ENCODE measurements around the gene TUBD1. TPM values are rescaled to one million over a fixed set of nuclear protein-coding genes. Genes with fewer than 3 reads are reported as not detected.
"Not testable (repeated sequence)": the region's sequence is repeated elsewhere in the genome, so short reads cannot be mapped to it uniquely, and the experiment has no call there.

TUBD1 gene
- polyA plus RNA-seq, 3 donors = 2.9 to 7.3 (median 3.9) TPM

DNA sequence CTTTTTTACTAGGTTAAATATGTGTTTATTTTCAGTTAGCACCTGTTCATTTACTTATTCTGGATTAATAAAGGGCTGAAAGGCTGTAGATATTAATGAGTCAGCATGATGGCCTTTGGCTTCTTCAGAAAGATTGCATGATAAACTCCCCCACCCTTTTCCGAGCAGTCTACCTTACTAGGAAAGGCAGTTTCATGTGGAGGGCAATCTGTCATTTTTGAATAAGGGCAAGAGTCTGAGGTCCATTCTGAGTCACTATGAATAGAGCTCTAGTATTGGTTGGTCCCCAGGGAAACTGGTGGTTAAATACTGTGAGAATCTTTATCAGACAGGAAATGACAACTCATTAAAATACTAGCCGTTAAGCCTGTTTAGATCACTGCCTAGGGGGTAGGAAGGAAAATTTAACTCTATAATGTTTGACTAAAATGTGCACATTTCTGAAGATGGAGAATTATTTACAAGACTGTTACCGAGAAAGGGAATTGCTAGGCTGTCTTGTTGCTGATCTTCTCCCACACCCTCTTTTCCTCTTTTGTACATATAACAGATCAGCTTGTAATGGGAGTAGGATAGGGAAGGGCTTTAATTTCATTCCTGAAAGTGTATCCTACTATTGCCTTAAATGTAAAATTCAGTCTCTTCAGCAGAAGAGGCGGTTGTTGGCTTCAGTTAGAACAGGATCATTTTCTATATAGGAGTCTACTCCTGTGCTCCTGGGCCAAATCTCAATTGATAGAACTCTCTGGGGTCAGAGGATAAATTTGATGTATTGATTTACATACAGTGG is 63.3 kb downstream of the TUBD1 start:
- peaks cover 12 to 31% of the 10 kb centered on the region in 2 donors for H3K36me3 ChIP-seq (replicated peaks in 1 of 2; ENCODE audit: control insufficient read depth in 1 of 2, insufficient read depth in 2 of 2, low read length in 2 of 2)
- peaks cover 42 to 61% of the 10 kb centered on the region in 2 donors for H3K36me3 Mint-ChIP-seq
- H3K4me3 Mint-ChIP-seq = peak overlapping the region; percentile 61 to 78
- peak overlapping the region in 2 of 3 experiments; percentile 31 to 61 for H3K4me3 ChIP-seq (replicated peaks in 1 of 3; ENCODE audit: low read depth in 2 of 3, low read length in 3 of 3)
- H3K27ac Mint-ChIP-seq = peak overlapping the region; percentile 86 to 95 (median 91)
- TF ChIP-seq, protein P1, sequence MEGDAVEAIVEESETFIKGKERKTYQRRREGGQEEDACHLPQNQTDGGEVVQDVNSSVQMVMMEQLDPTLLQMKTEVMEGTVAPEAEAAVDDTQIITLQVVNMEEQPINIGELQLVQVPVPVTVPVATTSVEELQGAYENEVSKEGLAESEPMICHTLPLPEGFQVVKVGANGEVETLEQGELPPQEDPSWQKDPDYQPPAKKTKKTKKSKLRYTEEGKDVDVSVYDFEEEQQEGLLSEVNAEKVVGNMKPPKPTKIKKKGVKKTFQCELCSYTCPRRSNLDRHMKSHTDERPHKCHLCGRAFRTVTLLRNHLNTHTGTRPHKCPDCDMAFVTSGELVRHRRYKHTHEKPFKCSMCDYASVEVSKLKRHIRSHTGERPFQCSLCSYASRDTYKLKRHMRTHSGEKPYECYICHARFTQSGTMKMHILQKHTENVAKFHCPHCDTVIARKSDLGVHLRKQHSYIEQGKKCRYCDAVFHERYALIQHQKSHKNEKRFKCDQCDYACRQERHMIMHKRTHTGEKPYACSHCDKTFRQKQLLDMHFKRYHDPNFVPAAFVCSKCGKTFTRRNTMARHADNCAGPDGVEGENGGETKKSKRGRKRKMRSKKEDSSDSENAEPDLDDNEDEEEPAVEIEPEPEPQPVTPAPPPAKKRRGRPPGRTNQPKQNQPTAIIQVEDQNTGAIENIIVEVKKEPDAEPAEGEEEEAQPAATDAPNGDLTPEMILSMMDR (IDR thresholded peaks at IDR 0.05) = no peak
- peak overlapping the region; percentile 44 for H2AFZ ChIP-seq (ENCODE audit: insufficient read depth, low read depth, low read length, poor library complexity, severe bottlenecking)
- peaks cover 42% of the 10 kb centered on the region for H3K79me2 ChIP-seq (ENCODE audit: insufficient read depth, low read length)
- peaks cover 22 to 38% of the 10 kb centered on the region in 2 donors for H3K4me1 ChIP-seq (ENCODE audit: control insufficient read depth in 1 of 2, insufficient read depth in 2 of 2, low read length in 2 of 2)
- H3K27me3 ChIP-seq (ENCODE audit: control insufficient read depth in 2 of 2, insufficient read depth in 2 of 2, low read length in 2 of 2) = no peaks in the 10 kb centered on the region
- H3K27ac ChIP-seq (ENCODE audit: low read depth in 1 of 2, low read length in 2 of 2) = peak overlapping the region in 1 of 2 donors; percentile 86
- intact Hi-C loops (cut with micrococcal nuclease) = loop anchor here (5.0 to 10.0 kb wide), 2 partner anchors 37 to 55 kb away; no protein-coding TSS in a partner anchor
- peak overlapping the region; percentile 65 for H3K4me2 ChIP-seq (replicated peaks; ENCODE audit: extremely low read depth, low read length, poor library complexity, severe bottlenecking)
- H3K27me3 Mint-ChIP-seq (ENCODE audit: low read depth in 3 of 3) = peaks cover 0 to 3% (median 0%) of the 10 kb centered on the region in 3 donors
- H3K4me1 Mint-ChIP-seq = peaks cover 50% of the 10 kb centered on the region
- H4K20me1 ChIP-seq (ENCODE audit: insufficient read depth, low read length) = peaks cover 5% of the 10 kb centered on the region
- H3K9ac ChIP-seq (ENCODE audit: insufficient read depth, low read length, poor library complexity, severe bottlenecking) = peak overlapping the region; percentile 23
- DNase-seq = peak; percentile 86 to 97 (median 93)
- H3K9me3 ChIP-seq (replicated peaks in 1 of 2; ENCODE audit: control insufficient read depth in 1 of 2, insufficient read depth in 1 of 2, low read length in 2 of 2) = no peaks in the 10 kb centered on the region
- H3K9me3 Mint-ChIP-seq = no peaks in the 10 kb centered on the region
- no CpG with 5 or more reads among the region's 4 CpGs for WGBS (ENCODE audit: insufficient coverage)

DNA sequence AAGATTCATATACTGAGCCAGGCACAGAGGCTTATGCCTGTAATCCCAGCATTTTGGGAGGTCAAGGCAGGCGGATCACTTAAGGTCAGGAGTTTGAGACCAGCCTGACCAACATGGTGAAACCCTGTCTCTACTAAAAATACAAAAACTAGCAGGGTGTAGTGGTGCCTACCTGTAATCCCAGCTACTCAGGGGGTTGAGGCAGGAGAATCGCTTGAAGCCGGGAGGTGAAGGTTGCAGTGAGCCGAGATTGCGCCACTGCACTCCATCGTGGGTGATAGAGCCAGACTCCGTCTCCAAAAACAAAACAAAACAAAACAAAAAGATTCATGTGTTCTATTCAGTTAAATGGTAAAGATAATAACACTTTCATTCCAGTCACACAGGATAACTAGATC is 63.9 kb downstream of the TUBD1 start:
- Histone ChIP-seq H3K79me2 (ENCODE audit: insufficient read depth, low read length) (peaks cover 39% of the 10 kb centered on the region), H2AFZ (ENCODE audit: insufficient read depth, low read depth, low read length, poor library complexity, severe bottlenecking) (peak overlapping the region; percentile 44), H3K27ac (ENCODE audit: low read depth in 1 of 2, low read length in 2 of 2) (peak overlapping the region; percentile 47 to 86), H3K4me2 (replicated peaks; ENCODE audit: extremely low read depth, low read length, poor library complexity, severe bottlenecking) (peak overlapping the region; percentile 65), H3K9ac (ENCODE audit: insufficient read depth, low read length, poor library complexity, severe bottlenecking) (peak overlapping the region; percentile 23), H3K4me3 (replicated peaks in 1 of 3; ENCODE audit: low read depth in 2 of 3, low read length in 3 of 3) (peak overlapping the region in 2 of 3 experiments; percentile 31 to 61), H3K36me3 (replicated peaks in 1 of 2; ENCODE audit: control insufficient read depth in 1 of 2, insufficient read depth in 2 of 2, low read length in 2 of 2) (peaks cover 11 to 26% of the 10 kb centered on the region in 2 donors), H3K4me1 (ENCODE audit: control insufficient read depth in 1 of 2, insufficient read depth in 2 of 2, low read length in 2 of 2) (peaks cover 22 to 38% of the 10 kb centered on the region in 2 donors)
- not testable (repeated sequence) for DNase-seq; H3K27me3 Mint-ChIP-seq (ENCODE audit: low read depth in 3 of 3); H3K9me3 Mint-ChIP-seq; H3K27me3 ChIP-seq (ENCODE audit: control insufficient read depth in 2 of 2, insufficient read depth in 2 of 2, low read length in 2 of 2); H4K20me1 ChIP-seq (ENCODE audit: insufficient read depth, low read length); H3K9me3 ChIP-seq (replicated peaks in 1 of 2; ENCODE audit: control insufficient read depth in 1 of 2, insufficient read depth in 1 of 2, low read length in 2 of 2)
- intact Hi-C loops (cut with micrococcal nuclease) = loop anchor here (5.0 to 10.0 kb wide), 2 partner anchors 37 to 54 kb away; no protein-coding TSS in a partner anchor
- Mint-ChIP-seq H3K36me3 (peaks cover 39 to 61% of the 10 kb centered on the region in 2 donors), H3K27ac (peak overlapping the region; percentile 86 to 95 (median 91)), H3K4me1 (peaks cover 50% of the 10 kb centered on the region), H3K4me3 (peak overlapping the region; percentile 61 to 78)
- no CpG with 5 or more reads among the region's 7 CpGs for WGBS (ENCODE audit: insufficient coverage)
